H1 (cell line): Measurements from ENCODE around the gene PC. TPM values are rescaled to one million over a fixed set of nuclear protein-coding genes. Genes with fewer than 3 reads are reported as not detected.
A peak's percentile ranks its signal among the peaks of the same experiment; 100 is the strongest.

Experiments used
- CTCF ChIA-PET: fragments of 300-600 bp; sonication (Branson Sonifier 250); formaldehyde crosslinking; loops from one replicate; lab custom pipeline; 2021; ENCODE audit not compliant: partially characterized antibody; lab: Charles Lee
- POLR2A ChIA-PET: fragments of 300-600 bp; sonication (Branson Sonifier 250); formaldehyde crosslinking; loops from one replicate; lab custom pipeline; 2021; ENCODE audit warnings: inconsistent platforms; ENCODE audit not compliant: partially characterized antibody; lab: Charles Lee
- DNase-seq, 2 experiments: peaks; one replicate each; pipeline versions ENCODE4 v3.0.0 to v3.0.0-alpha.2; 2010 to 2022; ENCODE audit warnings: low spot score in 2 of 2, low read depth in 1 of 2, mixed read lengths in 1 of 2
- FAIRE-seq: peaks from 2 replicates; lab custom pipeline; 2011; peaks lifted over from hg19 to GRCh38; lab: Jason Lieb, UNC
- H2AFZ ChIP-seq: 2 replicates; pipeline ENCODE4 v1.8.1; 2012; ENCODE audit warnings: low read length, inconsistent platforms
- H2AK5ac ChIP-seq: 2 replicates; pipeline ENCODE4 v1.6.1; 2013; ENCODE audit warnings: low read depth, low read length
- H2BK120ac ChIP-seq: replicated peaks from 2 replicates; pipeline ENCODE3; 2013; ENCODE audit warnings: low read depth, low read length, inconsistent platforms
- H2BK12ac ChIP-seq: 2 replicates; pipeline ENCODE4 v1.6.1; 2013; ENCODE audit warnings: low read depth, low read length
- H2BK15ac ChIP-seq: 2 replicates; pipeline ENCODE4 v1.6.1; 2013; ENCODE audit warnings: low read length
- H2BK20ac ChIP-seq: 2 replicates; pipeline ENCODE4 v1.6.1; 2013; ENCODE audit warnings: low read length
- H2BK5ac ChIP-seq: 2 replicates; pipeline ENCODE4 v1.6.1; 2013; ENCODE audit warnings: low read depth, low read length
- H3K14ac ChIP-seq: 2 replicates; pipeline ENCODE4 v1.6.1; 2013; ENCODE audit warnings: inconsistent platforms; ENCODE audit not compliant: insufficient read length
- H3K18ac ChIP-seq: 2 replicates; pipeline ENCODE4 v1.6.1; 2013; ENCODE audit warnings: low read length; ENCODE audit errors: extremely low read depth
- H3K23ac ChIP-seq: 2 replicates; pipeline ENCODE4 v1.6.1; 2013; ENCODE audit warnings: inconsistent platforms; ENCODE audit not compliant: insufficient read length
- H3K23me2 ChIP-seq: 2 replicates; pipeline ENCODE4 v1.6.1; 2013; ENCODE audit warnings: low read depth, low read length
- H3K27ac ChIP-seq: 2 replicates; pipeline ENCODE4 v1.6.1; 2011; ENCODE audit warnings: low read depth, low read length, inconsistent platforms
- H3K27me3 ChIP-seq, 4 experiments: replicated peaks in 1 of 4; 1 replicate in 1 of 4; 2 replicates in 3 of 4; pipeline versions ENCODE4 v1.6.1 to v1.8.1; 2011 to 2013; ENCODE audit warnings: low read length in 3 of 4, mild to moderate bottlenecking in 3 of 4, inconsistent platforms in 2 of 4, mixed read lengths in 2 of 4, moderate library complexity in 1 of 4; ENCODE audit not compliant: control insufficient read depth in 3 of 4, insufficient read depth in 3 of 4; ENCODE audit errors: extremely low read depth in 1 of 4
- H3K36me3 ChIP-seq, 4 experiments: 2 replicates each; pipeline versions ENCODE4 v1.6.1 to v1.8.1; 2011 to 2013; ENCODE audit warnings: mild to moderate bottlenecking in 4 of 4, low read length in 3 of 4, moderate library complexity in 2 of 4, control low read depth in 1 of 4, inconsistent platforms in 1 of 4; ENCODE audit not compliant: insufficient read depth in 4 of 4, control insufficient read depth in 2 of 4
- H3K4ac ChIP-seq: replicated peaks from 2 replicates; pipeline ENCODE3; 2013; ENCODE audit warnings: low read length, low read depth, mixed read lengths, inconsistent platforms; ENCODE audit not compliant: insufficient read length
- H3K4me1 ChIP-seq, 4 experiments: replicated peaks in 1 of 4; 1 replicate in 1 of 4; 2 replicates in 3 of 4; pipeline versions ENCODE4 v1.6.1 to v1.8.1; 2011 to 2013; ENCODE audit warnings: low read length in 3 of 4, inconsistent platforms in 2 of 4, mixed read lengths in 1 of 4; ENCODE audit not compliant: insufficient read depth in 4 of 4, control insufficient read depth in 3 of 4
- H3K4me2 ChIP-seq, 2 experiments: 2 replicates each; pipeline versions ENCODE4 v1.6.1 to v1.8.1; 2011 to 2013; ENCODE audit warnings: low read depth in 2 of 2, low read length in 2 of 2, control low read depth in 1 of 2, inconsistent platforms in 1 of 2, mild to moderate bottlenecking in 1 of 2; ENCODE audit not compliant: insufficient read depth in 1 of 2
- H3K4me3 ChIP-seq, 4 experiments: fragments of 200-600, 300-600 bp in 1 of 4; sonication (generic), shearing (Covaris generic), sonication (Bioruptor Twin) in 1 of 4; 2 replicates each; pipeline versions ENCODE4 v1.5.1 to v1.8.1; 2011 to 2016; ENCODE audit warnings: low read length in 4 of 4, low read depth in 3 of 4, control low read depth in 2 of 4, inconsistent platforms in 2 of 4, mild to moderate bottlenecking in 2 of 4, mixed read lengths in 1 of 4, moderate library complexity in 1 of 4; ENCODE audit not compliant: insufficient read depth in 2 of 4; ENCODE audit errors: extremely low read depth in 1 of 4
- H3K56ac ChIP-seq: replicated peaks from 2 replicates; pipeline ENCODE3; 2013; ENCODE audit warnings: low read depth, mild to moderate bottlenecking, mixed read lengths, low read length, inconsistent platforms; ENCODE audit not compliant: insufficient read length
- H3K79me1 ChIP-seq: 2 replicates; pipeline ENCODE4 v1.6.1; 2013; ENCODE audit warnings: low read depth, low read length, control low read depth
- H3K79me2 ChIP-seq, 2 experiments: 2 replicates each; pipeline versions ENCODE4 v1.6.1 to v1.8.1; 2012 to 2013; ENCODE audit warnings: low read length in 2 of 2, mild to moderate bottlenecking in 2 of 2, inconsistent platforms in 1 of 2; ENCODE audit not compliant: insufficient read depth in 2 of 2, control insufficient read depth in 1 of 2
- H3K9ac ChIP-seq, 4 experiments: replicated peaks in 1 of 4; 1 replicate in 1 of 4; 2 replicates in 3 of 4; pipeline versions ENCODE4 v1.6.1 to v1.8.1; 2011 to 2013; ENCODE audit warnings: low read depth in 3 of 4, low read length in 3 of 4, control low read depth in 2 of 4, mild to moderate bottlenecking in 2 of 4, moderate library complexity in 2 of 4, inconsistent platforms in 1 of 4; ENCODE audit errors: extremely low read depth in 1 of 4
- H3K9me3 ChIP-seq, 2 experiments: 2 replicates each; pipeline versions ENCODE4 v1.6.1 to v1.8.1; 2012 to 2013; ENCODE audit warnings: mild to moderate bottlenecking in 2 of 2, moderate library complexity in 2 of 2, control low read depth in 1 of 2, inconsistent platforms in 1 of 2, low read depth in 1 of 2, low read length in 1 of 2, mixed read lengths in 1 of 2; ENCODE audit not compliant: insufficient read depth in 2 of 2
- H4K20me1 ChIP-seq, 2 experiments: replicated peaks in 1 of 2; 2 replicates each; pipeline versions ENCODE3 to v1.8.1; 2011 to 2013; ENCODE audit warnings: inconsistent platforms in 2 of 2, low read length in 2 of 2, mild to moderate bottlenecking in 1 of 2; ENCODE audit not compliant: insufficient read depth in 2 of 2, control insufficient read depth in 1 of 2
- H4K5ac ChIP-seq: 2 replicates; pipeline ENCODE4 v1.6.1; 2013; ENCODE audit warnings: low read length, low read depth, mixed read lengths, inconsistent platforms; ENCODE audit not compliant: insufficient read length
- H4K8ac ChIP-seq: 2 replicates; pipeline ENCODE4 v1.8.0; 2013; ENCODE audit warnings: mild to moderate bottlenecking, moderate library complexity, low read length, inconsistent platforms; ENCODE audit not compliant: insufficient read depth; ENCODE audit errors: extremely low read depth
- H4K91ac ChIP-seq: replicated peaks from 2 replicates; pipeline ENCODE3; 2013; ENCODE audit warnings: low read length, mixed read lengths, inconsistent platforms; ENCODE audit not compliant: insufficient read length
- BCL11A ChIP-seq, 2 experiments: IDR thresholded peaks; one replicate each; pipeline ENCODE4 v1.6.1; 2011; ENCODE audit warnings: low read depth in 2 of 2, low read length in 2 of 2, mild to moderate bottlenecking in 2 of 2
- CBX8 ChIP-seq: fragments of 300-800, 300-1000 bp; sonication (generic); IDR thresholded peaks from 2 replicates; pipeline ENCODE4 v1.7.1; 2016; ENCODE audit warnings: low read depth, low read length, borderline replicate concordance
- CEBPB ChIP-seq: IDR thresholded peaks from 2 replicates; pipeline ENCODE4 v1.6.1; 2012; ENCODE audit warnings: low read depth, low read length
- CHD2 ChIP-seq: IDR thresholded peaks from 2 replicates; pipeline ENCODE4 v1.6.1; 2012; ENCODE audit warnings: low read length, improper control_type of control experiment
- FOSL1 ChIP-seq: IDR thresholded peaks from 2 replicates; pipeline ENCODE4 v1.6.1; 2011; ENCODE audit warnings: mild to moderate bottlenecking, low read depth, low read length, moderate library complexity; ENCODE audit not compliant: insufficient read depth
- HDAC6 ChIP-seq: IDR thresholded peaks from one replicate; pipeline ENCODE4 v1.7.1; 2012; ENCODE audit warnings: low read depth, mild to moderate bottlenecking, inconsistent platforms, low read length, moderate library complexity
- JUND ChIP-seq: IDR thresholded peaks from 2 replicates; pipeline ENCODE4 v1.6.1; 2011; ENCODE audit warnings: mild to moderate bottlenecking, improper control_type of control experiment, low read length
- RBBP5 ChIP-seq: IDR thresholded peaks from 2 replicates; pipeline ENCODE4 v1.7.1; 2012; ENCODE audit warnings: low read depth, mild to moderate bottlenecking, inconsistent platforms, low read length, moderate library complexity, borderline replicate concordance
- RXRA ChIP-seq: IDR thresholded peaks from 2 replicates; pipeline ENCODE4 v1.6.1; 2011; ENCODE audit warnings: low read depth, mild to moderate bottlenecking, low read length, moderate library complexity; ENCODE audit not compliant: insufficient read depth
- SIRT6 ChIP-seq: IDR thresholded peaks from one replicate; pipeline ENCODE4 v1.7.1; 2012; ENCODE audit warnings: low read length, inconsistent platforms
- SIX5 ChIP-seq: IDR thresholded peaks from 2 replicates; pipeline ENCODE4 v1.6.1; 2011; ENCODE audit warnings: mild to moderate bottlenecking, low read depth, low read length
- SRF ChIP-seq: IDR thresholded peaks from 2 replicates; pipeline ENCODE4 v1.6.1; 2011; ENCODE audit warnings: mild to moderate bottlenecking, low read depth, low read length, moderate library complexity
- SUZ12 ChIP-seq: fragments of 200-600 bp; sonication (generic); IDR thresholded peaks from 2 replicates; pipeline ENCODE4 v1.6.1; 2012; ENCODE audit warnings: mild to moderate bottlenecking, inconsistent platforms, low read length, moderate library complexity, mixed read lengths
- USF2 ChIP-seq: IDR thresholded peaks from 2 replicates; pipeline ENCODE4 v1.6.1; 2011; ENCODE audit warnings: low read length, improper control_type of control experiment
- WGBS, 2 experiments: shearing (Covaris generic) in 1 of 2; methylation state at CpG; one replicate each; pipeline versions ENCODE4 v1.1.6 to v1.1.7; 2013 to 2015; ENCODE audit warnings: low lambda C conversion rate in 2 of 2, mixed read lengths in 2 of 2, inconsistent platforms in 1 of 2, low coverage in 1 of 2, missing lambda C conversion rate in 1 of 2; ENCODE audit not compliant: insufficient replicate concordance in 2 of 2, insufficient coverage in 1 of 2, insufficient read length in 1 of 2; ENCODE audit errors: extremely low coverage in 1 of 2, missing lambda C conversion rate in 1 of 2; 5-methylcytosine and 5-hydroxymethylcytosine counted together
- polyA plus RNA-seq, 7 experiments: library from polyadenylated mRNA; depleted of rRNA in 3 of 7; stranded (reverse) in 5 of 7; unstranded in 2 of 7; fragments of >200 nt in 5 of 7; fragments of 200-250 nt in 2 of 7; gene quantifications; 1 replicate in 5 of 7; 2 replicates in 1 of 7; 4 replicates in 1 of 7; pipeline versions ENCODE4 v1.2.1 to v1.2.3, GENCODE V29; 2011 to 2013; ENCODE audit warnings: missing spikeins in 2 of 7, mixed read lengths in 2 of 7
- total RNA-seq: library from RNA; stranded (reverse); fragmentation: NEBNext Ultra II Directional; extraction: Animal tissue kit (Norgen Biotek cat#: 25700); gene quantifications from 2 replicates; pipeline ENCODE4 v1.2.1, GENCODE V29; 2021

PC gene
- total and polyA plus RNA-seq, 2 of the 8 experiments (the other 6 are each of a cell fraction or from before 2014, with no cell fraction given): 11.5 to 27.5 TPM

DNA sequence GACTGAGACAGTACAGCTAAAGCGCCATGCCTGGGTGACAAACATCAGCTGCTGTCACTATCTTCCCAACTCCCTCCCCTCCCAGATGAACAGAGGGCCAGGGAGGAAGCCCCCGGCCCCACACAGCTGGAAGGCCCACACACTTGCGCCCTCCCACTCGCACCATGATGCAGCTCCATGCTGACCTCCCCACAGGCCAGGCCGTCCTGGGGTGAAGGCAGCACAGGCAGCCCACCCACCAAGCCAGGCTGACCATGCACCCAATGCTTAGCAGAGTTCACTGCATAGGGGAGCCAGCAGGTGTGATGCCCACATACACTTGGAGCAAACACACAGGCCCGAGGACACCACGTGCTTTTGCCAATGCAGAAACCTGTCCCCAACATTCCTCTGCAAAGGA is 79.2 kb downstream of the PC start:
- peaks cover 2% of the 10 kb centered on the region for H3K79me1 ChIP-seq
- no peaks in the 10 kb centered on the region for H3K23me2 ChIP-seq
- peak overlapping the region; percentile 77 for H4K8ac ChIP-seq
- no peak overlapping the region; a peak in 1 of 7 replicates for H3K9ac ChIP-seq
- H3K4ac ChIP-seq: no peak overlapping the region
- CTCF ChIA-PET: interaction anchor here (0.6 to 11.9 kb wide), 10 partner anchors 11 to 225 kb away, joined by 3 to 199 read pairs (median 26); partner anchors contain the start of genes C11orf86 and RCE1
- FAIRE-seq (no peak), DNase-seq (no peak)
- POLR2A ChIA-PET: interaction anchor here (0.8 kb wide), 1 partner anchor 97 kb away, joined by 3 read pairs; no protein-coding TSS in a partner anchor
- no peak overlapping the region for H2BK20ac ChIP-seq
- H4K20me1 ChIP-seq: peaks cover 0 to 2% of the 10 kb centered on the region in 2 experiments
- no peak overlapping the region for H3K4me3 ChIP-seq
- H2BK120ac ChIP-seq: no peak overlapping the region
- H2BK12ac ChIP-seq: no peak overlapping the region
- no peak overlapping the region for H3K14ac ChIP-seq
- no peak overlapping the region for H3K56ac ChIP-seq
- H3K27me3 ChIP-seq: no peaks in the 10 kb centered on the region
- H3K23ac ChIP-seq: no peak overlapping the region
- no peak overlapping the region; the same call in 1 of the 2 replicates for H2BK5ac ChIP-seq
- no peak overlapping the region for H2AK5ac ChIP-seq
- H3K9me3 ChIP-seq: no peaks in the 10 kb centered on the region
- no peak overlapping the region for H2AFZ ChIP-seq
- no peak overlapping the region for H2BK15ac ChIP-seq
- no peak overlapping the region for H3K18ac ChIP-seq
- WGBS, 2 experiments: 98% methylated on average over 6 of the region's 7 CpGs; no CpG with 5 or more reads in 1 of the 2 experiments
- no peaks in the 10 kb centered on the region for H3K79me2 ChIP-seq
- no peaks in the 10 kb centered on the region for H3K36me3 ChIP-seq
- no peak overlapping the region for H4K91ac ChIP-seq
- no peak overlapping the region for H4K5ac ChIP-seq
- H3K27ac ChIP-seq: no peak overlapping the region; the same call in 1 of the 2 replicates
- H3K4me1 ChIP-seq: peaks cover 4 to 21% (median 15%) of the 10 kb centered on the region in 4 experiments
- no peak overlapping the region for H3K4me2 ChIP-seq
- no peak for TF ChIP-seq RXRA
- no peak for TF ChIP-seq CBX8
- TF ChIP-seq SIRT6: no peak
- TF ChIP-seq CEBPB: no peak
- no peak for TF ChIP-seq SRF
- no peak for TF ChIP-seq SIX5
- TF ChIP-seq SUZ12: no peak
- TF ChIP-seq USF2: no peak
- TF ChIP-seq CHD2: no peak
- no peak for TF ChIP-seq HDAC6
- no peak for TF ChIP-seq RBBP5
- TF ChIP-seq FOSL1: no peak
- no peak for TF ChIP-seq BCL11A (IDR thresholded peaks at IDR 0.05; ENCODE audit: low read depth in 2 of 2, low read length in 2 of 2)
- no peak for TF ChIP-seq JUND
